ENCODE data around the gene RXRA. TPM values are rescaled to one million over a fixed set of nuclear protein-coding genes. Genes with fewer than 3 reads are reported as not detected.

RXRA gene
- total and polyA plus RNA-seq, 12 donors = 5.5 to 114 (median 71.3) TPM

- Histone ChIP-seq H3K9me3 (replicated peaks in 1 of 3) (no peaks in the 10 kb centered on the region), H3K4me1 (replicated peaks in 1 of 2) (peaks cover 23% of the 10 kb centered on the region in 2 donors), H3K27me3 (no peaks in the 10 kb centered on the region), H3K27ac (peak overlapping the region in 3 of 5 donors; percentile 87 to 99 (median 92)), H3K4me3 (peak overlapping the region in 1 of 4 donors; percentile 89), H3K36me3 (replicated peaks in 1 of 2) (no peaks in the 10 kb centered on the region)
- 75 to 84% (median 79%) methylated on average over 9 to 17 of the region's 17 CpGs for WGBS, 4 donors
- intact Hi-C loops (cut with DNase I) = loop anchor here (5.0 kb wide), 4 partner anchors 48 to 152 kb away; no protein-coding TSS in a partner anchor
- peak in 6 of 7 donors; percentile 18 to 59 (median 38) for DNase-seq
- TF ChIP-seq POLR2A (IDR thresholded peaks at IDR 0.05) = no peak
- no peak for TF ChIP-seq CTCF (IDR thresholded peaks at IDR 0.05)
Observed at GRCh38 chr9:134324359-134325095, 1.7 kb upstream of the RXRA start.

DNA sequence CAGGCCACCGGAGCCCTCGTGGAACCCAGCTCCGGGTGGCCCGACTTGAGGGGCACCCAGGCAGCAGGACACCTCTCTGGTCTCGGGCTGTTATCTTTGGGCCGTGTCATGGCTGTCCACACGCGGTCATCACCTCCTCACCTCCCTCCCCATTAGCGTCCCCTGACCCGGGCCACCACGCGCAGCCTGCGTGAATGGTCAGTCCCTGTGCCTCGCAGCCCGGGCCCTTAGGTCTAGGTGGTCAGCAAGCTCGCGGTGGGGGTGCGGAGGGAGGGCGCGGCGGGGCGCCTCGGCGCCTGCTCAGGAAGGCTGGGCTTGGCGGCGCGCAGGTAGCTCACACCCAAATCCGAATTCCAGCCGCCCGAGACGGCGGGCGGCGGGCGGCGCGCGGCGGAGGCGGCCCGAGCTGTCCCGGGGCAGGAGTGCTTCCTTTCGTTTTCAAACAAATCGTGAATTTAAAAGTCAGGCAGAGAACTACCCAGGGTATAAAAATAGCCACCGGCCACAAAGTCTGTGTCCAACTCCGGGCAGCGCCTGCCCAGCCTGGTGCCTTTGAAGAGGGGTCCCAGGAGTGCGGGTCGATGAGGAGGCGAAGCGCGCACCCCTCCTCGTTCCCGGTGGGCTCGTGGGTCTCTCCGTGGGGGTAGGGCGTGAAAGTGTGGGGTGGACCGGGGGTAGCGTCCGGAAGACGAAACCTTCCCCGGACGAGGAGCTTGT is 1.0 kb upstream of the RXRA start:
- WGBS, 4 donors = 0 to 20% (median 5%) methylated on average over 13 to 63 of the region's 63 CpGs
- peaks cover 30 to 31% of the 10 kb centered on the region in 2 donors for H3K4me1 ChIP-seq (replicated peaks in 1 of 2)
- H3K9me3 ChIP-seq (replicated peaks in 1 of 3) = no peaks in the 10 kb centered on the region
- TF ChIP-seq POLR2A (IDR thresholded peaks at IDR 0.05) (no peak), CTCF (IDR thresholded peaks at IDR 0.05) (no peak)
- peak overlapping the region in 3 of 4 donors; percentile 52 to 89 (median 63) for H3K4me3 ChIP-seq
- DNase-seq = peak; percentile 56 to 78 (median 63)
- H3K36me3 ChIP-seq (replicated peaks in 1 of 2) = no peaks in the 10 kb centered on the region
- no peaks in the 10 kb centered on the region for H3K27me3 ChIP-seq
- intact Hi-C loops (cut with DNase I) = loop anchor here in 1 of 2 donors (5.0 kb wide), 3 partner anchors 47 to 153 kb away; no protein-coding TSS in a partner anchor
- H3K27ac ChIP-seq = peak overlapping the region; percentile 81 to 99 (median 92)

GRCh38 chr9:134326724-134327601 is 708 bp downstream of the RXRA start:
- peak; percentile 42 to 69 (median 54) for DNase-seq
- Histone ChIP-seq H3K4me3 (peak overlapping the region in 3 of 4 donors; percentile 35 to 85 (median 38)), H3K27me3 (no peaks in the 10 kb centered on the region), H3K9me3 (replicated peaks in 1 of 3) (no peaks in the 10 kb centered on the region), H3K4me1 (replicated peaks in 1 of 2) (peaks cover 46 to 48% of the 10 kb centered on the region in 2 donors), H3K36me3 (replicated peaks in 1 of 2) (no peaks in the 10 kb centered on the region), H3K27ac (peak overlapping the region; percentile 60 to 95 (median 92))
- intact Hi-C loops (cut with DNase I) = loop anchor here in 1 of 2 donors (5.0 kb wide), 3 partner anchors 45 to 155 kb away; no protein-coding TSS in a partner anchor
- no peak for TF ChIP-seq CTCF (IDR thresholded peaks at IDR 0.05)
- peak in 1 of 2 donors; percentile 52 for TF ChIP-seq POLR2A (IDR thresholded peaks at IDR 0.05)
- WGBS, 4 donors = 0 to 1% (median 0%) methylated on average over 8 to 80 of the region's 83 CpGs

Data from adrenal gland (tissue), 12 donors.